PC-3 (cell line): ENCODE data around the gene SPRED1. TPM values are rescaled to one million over a fixed set of nuclear protein-coding genes. Genes with fewer than 3 reads are reported as not detected.

Source experiments
- ATAC-seq: fragments of 200-7000 bp; cut with Tn5 transposase; 2 replicates; pipeline ENCODE4 v1.9.1; 2020; ENCODE audit warnings: mild to moderate bottlenecking, moderate library complexity
- BruUV-seq: library from RNA; stranded (reverse); fragments of 400-500 nt; replicated peaks from 2 replicates; lab custom pipeline; 2021; lab: Mats Ljungman, UMichigan
- CTCF ChIA-PET: fragments of 300-600 bp; sonication (Branson Sonifier 250); formaldehyde crosslinking; loops from one replicate; lab custom pipeline; 2022; ENCODE audit warnings: antibody characterized with exemption; lab: Charles Lee
- POLR2A ChIA-PET: fragments of 300-600 bp; sonication (Branson Sonifier 250); formaldehyde crosslinking; loops from one replicate; lab custom pipeline; 2022; ENCODE audit warnings: antibody characterized with exemption; ENCODE audit not compliant: unreplicated experiment; lab: Charles Lee
- DNase-seq: peaks from one replicate; pipeline ENCODE4 v3.0.0-alpha.2; 2015
- H2AFZ ChIP-seq: fragments of 300-600 bp; sonication (generic); 2 replicates; pipeline ENCODE4 v1.6.0; 2016; ENCODE audit warnings: antibody characterized with exemption, low read length
- H3F3A ChIP-seq: fragments of 300-600 bp; sonication (generic); one replicate; pipeline ENCODE4 v1.6.0; 2017; ENCODE audit warnings: antibody characterized with exemption, low read length, control low read depth, mild to moderate bottlenecking; ENCODE audit not compliant: unreplicated experiment
- H3K27ac ChIP-seq: fragments of 300-600 bp; sonication (generic); 2 replicates; pipeline ENCODE4 v1.5.1; 2016; ENCODE audit warnings: mild to moderate bottlenecking, low read length
- H3K27me3 ChIP-seq: fragments of 300-600 bp; sonication (generic); 2 replicates; pipeline ENCODE4 v1.6.1; 2016; ENCODE audit warnings: low read length, mixed read lengths
- H3K36me3 ChIP-seq: fragments of 300-600 bp; sonication (generic); 2 replicates; pipeline ENCODE4 v1.6.1; 2016; ENCODE audit warnings: low read depth, mixed run types, low read length, mixed read lengths
- H3K4me1 ChIP-seq: fragments of 300-600 bp; sonication (generic); 2 replicates; pipeline ENCODE4 v1.5.1; 2016; ENCODE audit warnings: low read length; ENCODE audit not compliant: insufficient read depth
- H3K4me2 ChIP-seq: fragments of 300-600 bp; sonication (generic); 2 replicates; pipeline ENCODE4 v1.6.0; 2016; ENCODE audit warnings: low read length
- H3K4me3 ChIP-seq: fragments of 300-600 bp; sonication (generic); 2 replicates; pipeline ENCODE4 v1.5.1; 2016; ENCODE audit warnings: mild to moderate bottlenecking, low read length, mixed read lengths
- H3K79me2 ChIP-seq: fragments of 300-600 bp; sonication (generic); 2 replicates; pipeline ENCODE4 v1.6.1; 2017; ENCODE audit warnings: low read length, mixed read lengths
- H3K9ac ChIP-seq: fragments of 300-600 bp; sonication (generic); 2 replicates; pipeline ENCODE4 v1.6.0; 2016; ENCODE audit warnings: mild to moderate bottlenecking, low read length
- H3K9me2 ChIP-seq: fragments of 300-600 bp; sonication (generic); replicated peaks from 2 replicates; pipeline ENCODE4 v1.6.1; 2016; ENCODE audit warnings: mixed run types, low read length, mixed read lengths
- H3K9me3 ChIP-seq: fragments of 300-600 bp; sonication (generic); 2 replicates; pipeline ENCODE4 v1.6.1; 2016; ENCODE audit warnings: low read length, mixed read lengths
- H4K20me1 ChIP-seq: fragments of 300-600 bp; sonication (generic); 2 replicates; pipeline ENCODE4 v1.6.1; 2016; ENCODE audit warnings: low read length, mixed read lengths
- EZH2 ChIP-seq: fragments of 300-600 bp; sonication (generic); IDR thresholded peaks from one replicate; pipeline ENCODE4 v1.6.1; 2017; ENCODE audit warnings: antibody characterized with exemption, mild to moderate bottlenecking, low read length; ENCODE audit not compliant: unreplicated experiment
- EZH2phosphoT487 ChIP-seq: fragments of 300-600 bp; sonication (generic); IDR thresholded peaks from 2 replicates; pipeline ENCODE4 v1.6.1; 2018; ENCODE audit warnings: mild to moderate bottlenecking, antibody characterized with exemption, low read length, borderline replicate concordance
- intact Hi-C: fragments of 100-400 bp; cut with micrococcal nuclease; formaldehyde crosslinking; loops from 2 replicates; pipeline ENCODE4 v1.9.0; 2023
- total RNA-seq: library from RNA; depleted of rRNA; stranded (reverse); fragments of >200 nt; gene quantifications from 2 replicates; pipeline ENCODE4 v1.2.3, GENCODE V29; 2014
- TF ChIP-seq, protein P1 (sequence below): fragments of 300-600 bp; sonication (generic); conservative IDR thresholded peaks from 2 replicates; pipeline ENCODE4 v1.5.1; 2017; ENCODE audit warnings: antibody characterized with exemption, low read depth, mild to moderate bottlenecking, low read length

The SPRED1 gene
- total RNA-seq, 1 experiment from 2014 or later = 39.7 TPM

DNA sequence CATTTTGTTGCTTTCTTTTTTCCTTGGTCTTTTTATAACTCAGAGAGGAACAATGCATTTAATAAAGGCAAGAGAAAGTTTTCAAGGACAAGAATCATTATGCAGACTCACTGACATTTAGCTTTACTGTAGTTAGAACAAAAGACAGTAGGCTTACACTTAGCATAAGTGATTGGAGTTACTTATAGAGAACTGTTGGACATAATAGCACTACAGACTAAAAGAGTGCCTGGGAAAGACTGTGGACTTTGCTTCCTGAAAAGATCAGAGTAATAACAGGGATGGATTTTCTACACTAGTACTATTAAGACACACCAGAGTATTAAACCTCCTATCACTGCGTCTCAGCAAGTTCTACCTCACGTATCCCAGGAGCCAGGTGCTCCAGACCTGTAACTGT is 39.3 kb upstream of the SPRED1 start:
- Histone ChIP-seq H2AFZ (no peak overlapping the region), H4K20me1 (no peaks in the 10 kb centered on the region), H3K27ac (no peak overlapping the region), H3K4me1 (peaks cover 37% of the 10 kb centered on the region), H3K27me3 (no peaks in the 10 kb centered on the region), H3K4me3 (no peak overlapping the region), H3K9me3 (no peaks in the 10 kb centered on the region), H3K4me2 (no peak overlapping the region), H3K9ac (no peak overlapping the region), H3K9me2 (no peaks in the 10 kb centered on the region), H3K36me3 (no peaks in the 10 kb centered on the region), H3F3A (peaks cover 20% of the 10 kb centered on the region), H3K79me2 (no peaks in the 10 kb centered on the region)
- TF ChIP-seq EZH2 = no peak
- TF ChIP-seq, protein P1, sequence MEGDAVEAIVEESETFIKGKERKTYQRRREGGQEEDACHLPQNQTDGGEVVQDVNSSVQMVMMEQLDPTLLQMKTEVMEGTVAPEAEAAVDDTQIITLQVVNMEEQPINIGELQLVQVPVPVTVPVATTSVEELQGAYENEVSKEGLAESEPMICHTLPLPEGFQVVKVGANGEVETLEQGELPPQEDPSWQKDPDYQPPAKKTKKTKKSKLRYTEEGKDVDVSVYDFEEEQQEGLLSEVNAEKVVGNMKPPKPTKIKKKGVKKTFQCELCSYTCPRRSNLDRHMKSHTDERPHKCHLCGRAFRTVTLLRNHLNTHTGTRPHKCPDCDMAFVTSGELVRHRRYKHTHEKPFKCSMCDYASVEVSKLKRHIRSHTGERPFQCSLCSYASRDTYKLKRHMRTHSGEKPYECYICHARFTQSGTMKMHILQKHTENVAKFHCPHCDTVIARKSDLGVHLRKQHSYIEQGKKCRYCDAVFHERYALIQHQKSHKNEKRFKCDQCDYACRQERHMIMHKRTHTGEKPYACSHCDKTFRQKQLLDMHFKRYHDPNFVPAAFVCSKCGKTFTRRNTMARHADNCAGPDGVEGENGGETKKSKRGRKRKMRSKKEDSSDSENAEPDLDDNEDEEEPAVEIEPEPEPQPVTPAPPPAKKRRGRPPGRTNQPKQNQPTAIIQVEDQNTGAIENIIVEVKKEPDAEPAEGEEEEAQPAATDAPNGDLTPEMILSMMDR = no peak
- no peak for TF ChIP-seq EZH2phosphoT487
- CTCF ChIA-PET = no interaction called here
- POLR2A ChIA-PET = no interaction called here
- no TSS peak for BruUV-seq
- no peak for DNase-seq
- intact Hi-C loops = no loop called here
- no peak for ATAC-seq

DNA sequence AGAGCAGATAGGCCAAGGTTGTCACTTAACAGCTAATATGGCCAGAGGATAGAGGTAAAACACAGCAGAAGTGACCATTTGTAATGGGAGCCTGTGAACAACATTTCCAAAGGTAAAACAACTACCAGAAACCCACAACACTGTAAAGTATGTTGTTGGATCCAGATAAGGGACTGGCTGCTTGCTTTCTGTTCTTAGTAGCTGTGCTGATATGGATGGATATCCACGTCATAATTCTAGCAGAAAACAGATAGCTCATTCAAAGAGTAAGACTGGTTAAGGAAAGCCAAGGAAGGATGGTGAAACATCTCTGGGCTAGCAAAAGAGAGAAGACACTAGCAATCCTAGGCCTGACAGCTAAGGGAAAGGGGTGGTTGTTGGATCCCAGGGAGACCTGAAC is 36.9 kb upstream of the SPRED1 start:
- TF ChIP-seq EZH2phosphoT487 (no peak), EZH2 (no peak)
- TF ChIP-seq, protein P1 = no peak
- no peak for DNase-seq

DNA sequence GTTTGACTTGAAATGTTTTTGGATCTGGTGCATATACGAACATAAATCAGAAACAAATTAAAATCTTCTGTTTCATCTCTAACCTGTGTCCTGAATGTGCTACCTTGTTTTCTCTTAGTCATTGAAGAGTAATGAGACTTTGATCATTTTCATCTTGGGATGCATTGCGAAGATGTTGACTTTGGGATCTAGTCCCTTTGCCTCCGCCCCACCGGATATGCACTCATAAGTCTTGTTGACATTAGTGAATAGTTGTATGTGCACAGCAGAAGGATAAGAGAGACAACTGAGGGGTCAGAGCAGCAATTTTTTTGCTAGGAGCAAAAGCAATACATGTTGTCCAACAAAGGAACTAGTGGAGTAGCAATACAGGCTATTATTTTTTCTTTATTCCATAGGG is 35.9 kb upstream of the SPRED1 start:
- POLR2A ChIA-PET = no interaction called here
- H3K27me3 ChIP-seq = no peaks in the 10 kb centered on the region
- peak overlapping the region; percentile 95 for H3K27ac ChIP-seq
- CTCF ChIA-PET = interaction anchor here (0.6 kb wide), 2 partner anchors 32 to 221 kb away, joined by 5 to 11 read pairs; no protein-coding TSS in a partner anchor
- ATAC-seq (peak; percentile 84), DNase-seq (peak; percentile 94)
- H3K9ac ChIP-seq = peak overlapping the region; percentile 60
- H3K9me3 ChIP-seq = no peaks in the 10 kb centered on the region
- intact Hi-C loops = loop anchor here (1.0 kb wide), 1 partner anchor 35 kb away; no protein-coding TSS in a partner anchor
- no peaks in the 10 kb centered on the region for H3K79me2 ChIP-seq
- H3K4me1 ChIP-seq = peaks cover 44% of the 10 kb centered on the region
- H3K9me2 ChIP-seq = no peaks in the 10 kb centered on the region
- peak overlapping the region; percentile 43 for H3K4me3 ChIP-seq
- no TSS peak for BruUV-seq
- TF ChIP-seq EZH2 (no peak), EZH2phosphoT487 (no peak)
- TF ChIP-seq, protein P1 = no peak
- H3K4me2 ChIP-seq = peak overlapping the region; percentile 68
- H3K36me3 ChIP-seq = no peaks in the 10 kb centered on the region
- H2AFZ ChIP-seq = no peak overlapping the region
- peaks cover 20% of the 10 kb centered on the region for H3F3A ChIP-seq
- no peaks in the 10 kb centered on the region for H4K20me1 ChIP-seq

More for the DNA sequence above, 36.9 kb upstream of the SPRED1 start:
- no peaks in the 10 kb centered on the region for H3K79me2 ChIP-seq
- no peaks in the 10 kb centered on the region for H3K9me2 ChIP-seq
- no peak overlapping the region for H2AFZ ChIP-seq
- ChIA-PET CTCF (no interaction called here), POLR2A (interaction anchor here (0.5 kb wide), 1 partner anchor 281 kb away, joined by 4 read pairs; no protein-coding TSS in a partner anchor)
- no peak for ATAC-seq
- no peaks in the 10 kb centered on the region for H3K9me3 ChIP-seq
- intact Hi-C loops = no loop called here
- peak overlapping the region; percentile 68 for H3K4me2 ChIP-seq
- H3K4me1 ChIP-seq = peaks cover 44% of the 10 kb centered on the region
- H4K20me1 ChIP-seq = no peaks in the 10 kb centered on the region
- H3K27me3 ChIP-seq = no peaks in the 10 kb centered on the region
- peak overlapping the region; percentile 95 for H3K27ac ChIP-seq
- H3K9ac ChIP-seq = peak overlapping the region; percentile 52
- peaks cover 20% of the 10 kb centered on the region for H3F3A ChIP-seq
- H3K36me3 ChIP-seq = no peaks in the 10 kb centered on the region
- no TSS peak for BruUV-seq
- no peak overlapping the region for H3K4me3 ChIP-seq
